ENCODE data around the gene IFITM2.

Gene IFITM2

DNA sequence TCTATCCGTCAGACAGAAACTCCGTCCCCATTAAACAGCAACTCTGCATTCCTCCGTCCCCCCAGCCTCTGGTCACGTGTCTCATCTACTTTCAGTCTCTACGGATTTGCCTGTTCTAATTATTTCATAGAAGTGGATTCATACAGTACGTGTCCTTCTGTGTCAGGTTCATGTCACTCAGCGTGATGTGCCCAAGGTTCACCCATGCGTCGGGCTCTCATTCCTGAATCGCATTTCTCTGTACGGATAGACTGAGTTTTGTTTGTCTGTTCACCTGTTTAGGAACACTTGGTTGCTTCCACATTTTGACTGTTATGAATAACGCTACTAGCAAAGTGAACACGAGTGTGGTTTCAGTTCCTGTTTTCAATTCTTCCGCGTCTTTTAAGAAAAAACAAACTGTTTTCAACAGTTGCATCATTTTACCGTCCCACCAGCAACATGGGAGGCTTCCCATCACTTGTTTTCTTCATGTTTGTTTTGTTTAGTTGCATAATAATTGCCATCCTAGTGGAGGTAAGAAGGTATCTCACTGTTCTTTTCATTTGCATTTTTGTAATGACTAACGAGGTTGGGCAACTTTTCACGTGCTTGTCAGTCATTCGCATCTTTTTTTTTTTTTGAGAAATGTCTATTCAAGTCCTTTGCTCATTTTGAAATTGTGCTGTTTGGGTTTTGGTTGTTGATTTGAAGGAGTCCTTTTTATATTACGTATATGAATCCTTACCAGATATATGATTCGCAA lies 38.3 kb upstream of the IFITM2 start:
- TF ChIP-seq, protein P1, sequence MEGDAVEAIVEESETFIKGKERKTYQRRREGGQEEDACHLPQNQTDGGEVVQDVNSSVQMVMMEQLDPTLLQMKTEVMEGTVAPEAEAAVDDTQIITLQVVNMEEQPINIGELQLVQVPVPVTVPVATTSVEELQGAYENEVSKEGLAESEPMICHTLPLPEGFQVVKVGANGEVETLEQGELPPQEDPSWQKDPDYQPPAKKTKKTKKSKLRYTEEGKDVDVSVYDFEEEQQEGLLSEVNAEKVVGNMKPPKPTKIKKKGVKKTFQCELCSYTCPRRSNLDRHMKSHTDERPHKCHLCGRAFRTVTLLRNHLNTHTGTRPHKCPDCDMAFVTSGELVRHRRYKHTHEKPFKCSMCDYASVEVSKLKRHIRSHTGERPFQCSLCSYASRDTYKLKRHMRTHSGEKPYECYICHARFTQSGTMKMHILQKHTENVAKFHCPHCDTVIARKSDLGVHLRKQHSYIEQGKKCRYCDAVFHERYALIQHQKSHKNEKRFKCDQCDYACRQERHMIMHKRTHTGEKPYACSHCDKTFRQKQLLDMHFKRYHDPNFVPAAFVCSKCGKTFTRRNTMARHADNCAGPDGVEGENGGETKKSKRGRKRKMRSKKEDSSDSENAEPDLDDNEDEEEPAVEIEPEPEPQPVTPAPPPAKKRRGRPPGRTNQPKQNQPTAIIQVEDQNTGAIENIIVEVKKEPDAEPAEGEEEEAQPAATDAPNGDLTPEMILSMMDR (IDR thresholded peaks at IDR 0.05; ENCODE audit: low read depth, low read length, missing control alignments): no peak
- in situ Hi-C loops (cut with HindIII; ENCODE audit: low pct_ligation_motif_present, low sequenced_read_pairs): no loop called here
- Histone ChIP-seq H3K4me3 (ENCODE audit: low read depth, low read length) (no peak overlapping the region), H3K27me3 (replicated peaks) (no peaks in the 10 kb centered on the region), H3K36me3 (replicated peaks) (no peaks in the 10 kb centered on the region), H3K27ac (no peak overlapping the region)
- DNase-seq: no peak

DNA sequence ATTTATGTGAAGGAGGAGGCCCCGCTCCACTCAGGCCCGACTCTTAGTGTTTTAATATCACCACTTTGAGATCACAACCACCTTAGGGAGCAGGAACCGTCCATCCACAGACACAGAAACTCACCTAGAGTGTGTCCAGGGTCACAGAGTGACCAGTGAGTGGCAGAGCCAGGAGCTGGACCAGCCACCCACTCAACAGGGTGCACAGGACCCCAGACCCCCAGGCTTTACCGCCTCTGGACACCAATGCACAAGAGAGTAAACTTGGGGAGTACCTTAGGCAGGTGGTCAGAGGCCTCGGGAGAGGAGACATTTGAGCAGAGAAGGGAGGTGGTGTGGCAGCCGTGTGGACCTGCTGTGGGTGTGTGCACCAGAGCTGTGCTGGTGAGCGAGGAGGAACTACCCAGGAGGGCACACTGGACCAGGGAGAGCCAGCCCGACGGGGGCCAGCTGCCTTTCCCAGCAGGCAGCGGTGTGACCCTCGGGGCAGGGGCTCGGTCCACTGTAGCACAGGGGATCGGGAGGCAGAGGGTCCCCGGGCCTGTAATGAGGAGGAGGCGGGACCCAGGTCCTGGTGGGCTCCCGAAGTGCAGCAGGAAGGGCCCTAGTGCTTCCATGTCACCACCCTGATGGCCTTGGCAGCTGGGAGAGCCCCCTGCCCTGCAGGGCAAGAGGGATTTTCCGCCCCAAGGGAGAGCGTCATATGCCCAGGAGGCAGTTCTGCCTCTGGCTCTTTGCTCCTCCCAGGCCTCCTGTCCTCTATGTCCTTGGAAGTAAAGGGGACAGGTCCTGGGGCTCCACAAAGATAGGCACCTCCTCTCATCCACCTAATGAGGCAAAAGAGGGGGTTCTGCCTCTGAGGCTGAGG lies 36.9 kb upstream of the IFITM2 start:
- no peak for DNase-seq
- no peaks in the 10 kb centered on the region for H3K36me3 ChIP-seq (replicated peaks)
- TF ChIP-seq, protein P1 (IDR thresholded peaks at IDR 0.05; ENCODE audit: low read depth, low read length, missing control alignments): no peak
- H3K4me3 ChIP-seq (ENCODE audit: low read depth, low read length): no peak overlapping the region
- in situ Hi-C loops (cut with HindIII; ENCODE audit: low pct_ligation_motif_present, low sequenced_read_pairs): no loop called here
- H3K27me3 ChIP-seq (replicated peaks): no peaks in the 10 kb centered on the region
- H3K27ac ChIP-seq: no peak overlapping the region

DNA sequence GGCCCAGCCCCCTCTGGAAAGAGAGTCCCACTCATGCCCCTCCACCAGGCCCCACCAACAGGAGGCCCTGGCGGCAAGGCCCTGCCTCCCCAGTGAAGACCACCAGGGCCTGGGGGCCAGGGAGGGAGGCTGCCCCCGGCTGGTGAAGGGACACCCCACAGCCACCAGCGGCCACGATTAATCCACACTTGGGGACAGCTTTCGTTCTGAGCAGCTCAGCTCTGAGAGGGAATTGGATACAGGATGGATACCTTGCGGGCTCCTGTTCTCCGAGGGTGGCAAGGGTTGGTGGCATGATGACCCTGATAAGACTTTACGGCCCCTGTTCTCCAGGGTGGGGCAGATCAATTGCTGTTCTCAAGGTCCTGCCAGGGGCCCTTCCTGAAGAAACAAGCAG lies 36.3 kb upstream of the IFITM2 start:
- H3K4me3 ChIP-seq (ENCODE audit: low read depth, low read length): no peak overlapping the region
- no peaks in the 10 kb centered on the region for H3K36me3 ChIP-seq (replicated peaks)
- in situ Hi-C loops (cut with HindIII; ENCODE audit: low pct_ligation_motif_present, low sequenced_read_pairs): no loop called here
- TF ChIP-seq, protein P1 (IDR thresholded peaks at IDR 0.05; ENCODE audit: low read depth, low read length, missing control alignments): no peak
- DNase-seq: no peak
- H3K27ac ChIP-seq: no peak overlapping the region
- H3K27me3 ChIP-seq (replicated peaks): peaks cover 2% of the 10 kb centered on the region

DNA sequence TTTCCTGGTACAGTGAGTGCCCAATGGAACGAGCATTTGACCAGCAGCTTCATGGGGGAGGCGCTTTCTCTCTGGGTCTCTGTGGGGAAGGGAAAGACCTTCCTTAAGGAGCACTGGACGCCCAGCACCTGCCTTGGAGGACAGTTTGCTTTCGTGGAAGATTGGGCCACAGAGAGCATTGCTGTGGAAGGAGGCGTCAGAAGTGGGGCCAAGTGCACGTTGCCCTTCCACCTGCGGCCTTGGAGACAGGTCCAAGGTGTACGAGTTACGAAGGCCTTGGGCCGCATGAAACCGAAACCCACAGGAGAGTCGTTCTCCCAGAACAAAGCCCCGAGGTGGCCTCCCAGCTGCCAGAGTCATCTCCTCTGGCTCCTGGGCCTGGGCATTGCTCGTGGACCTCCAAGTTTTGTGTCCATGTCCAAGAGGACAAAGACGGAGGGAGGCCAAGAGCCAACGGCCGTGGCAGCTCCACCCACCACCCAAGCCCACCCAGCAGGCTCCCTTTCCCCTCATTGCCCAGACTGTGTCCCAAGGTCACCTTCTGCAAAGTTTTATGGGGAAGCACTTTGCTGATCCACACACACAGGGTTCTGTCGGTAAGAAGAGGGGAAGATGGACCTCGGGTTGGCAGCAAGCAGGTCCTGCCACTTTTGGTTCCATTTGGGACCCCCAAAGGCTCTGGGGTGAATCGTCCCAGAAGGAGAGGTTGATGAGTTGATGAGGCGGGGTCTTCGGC lies 35.3 kb upstream of the IFITM2 start:
- no peak overlapping the region for H3K4me3 ChIP-seq (ENCODE audit: low read depth, low read length)
- in situ Hi-C loops (cut with HindIII; ENCODE audit: low pct_ligation_motif_present, low sequenced_read_pairs): no loop called here
- TF ChIP-seq, protein P1 (IDR thresholded peaks at IDR 0.05; ENCODE audit: low read depth, low read length, missing control alignments): no peak
- no peak for DNase-seq
- no peaks in the 10 kb centered on the region for H3K36me3 ChIP-seq (replicated peaks)
- H3K27me3 ChIP-seq (replicated peaks): peaks cover 5% of the 10 kb centered on the region
- H3K27ac ChIP-seq: no peak overlapping the region

DNA sequence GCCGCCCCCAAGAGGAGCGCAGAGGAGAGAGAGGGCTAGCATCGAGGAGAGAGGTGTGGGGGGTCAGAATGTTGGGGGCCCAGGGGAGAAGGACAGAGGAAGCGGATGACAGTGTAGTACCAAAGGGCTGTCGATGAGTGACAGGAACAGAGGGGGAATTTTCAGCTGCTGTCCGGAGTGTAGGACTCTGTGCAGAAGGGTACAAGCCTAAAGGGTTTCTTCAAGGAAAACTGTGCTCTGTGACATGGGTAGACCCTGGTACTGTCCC lies 34.8 kb upstream of the IFITM2 start:
- DNase-seq: no peak
- in situ Hi-C loops (cut with HindIII; ENCODE audit: low pct_ligation_motif_present, low sequenced_read_pairs): no loop called here
- Histone ChIP-seq H3K36me3 (replicated peaks) (no peaks in the 10 kb centered on the region), H3K4me3 (ENCODE audit: low read depth, low read length) (no peak overlapping the region), H3K27ac (no peak overlapping the region), H3K27me3 (replicated peaks) (peaks cover 6% of the 10 kb centered on the region)
- TF ChIP-seq, protein P1 (IDR thresholded peaks at IDR 0.05; ENCODE audit: low read depth, low read length, missing control alignments): no peak

Measured in brain microvascular endothelial cell (primary cell).